Endothelial cell of umbilical vein (primary cell): Measurements from ENCODE around the gene METTL1. TPM values are rescaled to one million over a fixed set of nuclear protein-coding genes. Genes with fewer than 3 reads are reported as not detected.

Experiments used
- BruUV-seq: library from RNA; stranded (reverse); fragments of 400-500 nt; replicated peaks from 2 replicates; lab custom pipeline; 2021; lab: Mats Ljungman, UMichigan
- CTCF ChIA-PET: fragments of 300-600, 350-600 bp; sonication (Branson Sonifier 250); formaldehyde crosslinking; loops from one replicate; lab custom pipeline; 2021; ENCODE audit warnings: antibody characterized with exemption, inconsistent platforms; lab: Charles Lee
- POLR2A ChIA-PET: fragments of 300-600, 350-600 bp; sonication (Branson Sonifier 250); formaldehyde crosslinking; loops from one replicate; lab custom pipeline; 2021; ENCODE audit warnings: antibody characterized with exemption, inconsistent platforms; lab: Charles Lee
- DNase-seq: peaks from one replicate; pipeline ENCODE4 v3.0.0-alpha.2; 2011; ENCODE audit warnings: low read depth, low spot score
- FAIRE-seq: peaks from 2 replicates; lab custom pipeline; 2011; peaks lifted over from hg19 to GRCh38; lab: Jason Lieb, UNC
- H2AFZ ChIP-seq: 2 replicates; pipeline ENCODE4 v1.6.0; 2012; ENCODE audit warnings: low read depth, low read length, control low read depth, inconsistent platforms
- H3K27ac ChIP-seq: 2 replicates; pipeline ENCODE4 v1.5.1; 2011; ENCODE audit warnings: low read depth, mild to moderate bottlenecking, control low read depth, low read length, moderate library complexity; ENCODE audit not compliant: insufficient read depth
- H3K27me3 ChIP-seq, 2 experiments: 2 replicates each; pipeline versions ENCODE4 v1.6.0 to v1.6.1; 2011; ENCODE audit warnings: low read length in 2 of 2, mixed read lengths in 1 of 2; ENCODE audit not compliant: control insufficient read depth in 2 of 2, insufficient read depth in 2 of 2
- H3K36me3 ChIP-seq, 2 experiments: 2 replicates in 1 of 2; 3 replicates in 1 of 2; pipeline ENCODE4 v1.5.1; 2011; ENCODE audit warnings: low read length in 2 of 2, mild to moderate bottlenecking in 1 of 2, moderate library complexity in 1 of 2; ENCODE audit not compliant: control insufficient read depth in 2 of 2, insufficient read depth in 2 of 2; ENCODE audit errors: extremely low read depth in 1 of 2
- H3K4me1 ChIP-seq: 3 replicates; pipeline ENCODE4 v1.5.1; 2011; ENCODE audit warnings: mild to moderate bottlenecking, low read length; ENCODE audit not compliant: control insufficient read depth, insufficient read depth; ENCODE audit errors: extremely low read depth
- H3K4me2 ChIP-seq: 2 replicates; pipeline ENCODE4 v1.6.1; 2011; ENCODE audit warnings: low read length, control low read depth, mixed read lengths; ENCODE audit not compliant: insufficient read depth
- H3K4me3 ChIP-seq, 3 experiments: fragments of 200-600 bp in 1 of 3; sonication (generic), shearing (Covaris generic) in 1 of 3; replicated peaks in 1 of 3; 2 replicates each; pipeline ENCODE4 v1.5.1; 2011 to 2016; ENCODE audit warnings: control low read depth in 3 of 3, low read length in 3 of 3, mild to moderate bottlenecking in 2 of 3, inconsistent platforms in 1 of 3, low read depth in 1 of 3, moderate library complexity in 1 of 3; ENCODE audit not compliant: insufficient read depth in 1 of 3
- H3K79me2 ChIP-seq: 2 replicates; pipeline ENCODE4 v1.6.0; 2012; ENCODE audit warnings: low read length, inconsistent platforms; ENCODE audit not compliant: control insufficient read depth, insufficient read depth
- H3K9ac ChIP-seq: replicated peaks from 2 replicates; pipeline ENCODE3; 2011; ENCODE audit warnings: low read length, control low read depth; ENCODE audit not compliant: insufficient read depth; ENCODE audit errors: extremely low read depth
- H3K9me1 ChIP-seq: replicated peaks from 3 replicates; pipeline ENCODE4 v1.6.0; 2011; ENCODE audit warnings: mild to moderate bottlenecking, low read length; ENCODE audit not compliant: control insufficient read depth, insufficient read depth; ENCODE audit errors: extremely low read depth
- H3K9me3 ChIP-seq: replicated peaks from 2 replicates; pipeline ENCODE4 v1.5.1; 2012; ENCODE audit warnings: low read length, inconsistent platforms; ENCODE audit not compliant: control insufficient read depth, insufficient read depth
- H4K20me1 ChIP-seq: replicated peaks from 2 replicates; pipeline ENCODE3; 2011; ENCODE audit warnings: mild to moderate bottlenecking, low read length; ENCODE audit not compliant: control insufficient read depth, insufficient read depth; ENCODE audit errors: extremely low read depth
- EZH2 ChIP-seq: IDR thresholded peaks from 2 replicates; pipeline ENCODE4 v1.6.1; 2012; ENCODE audit warnings: borderline replicate concordance, low read depth, mild to moderate bottlenecking, moderate library complexity, low read length, inconsistent platforms; ENCODE audit not compliant: severe bottlenecking
- FOS ChIP-seq: IDR thresholded peaks from 2 replicates; pipeline ENCODE4 v1.6.1; 2011; ENCODE audit warnings: mild to moderate bottlenecking, low read length, moderate library complexity, borderline replicate concordance; ENCODE audit not compliant: insufficient read depth
- GATA2 ChIP-seq: IDR thresholded peaks from 2 replicates; pipeline ENCODE4 v1.7.0; 2011; ENCODE audit warnings: low read depth, mild to moderate bottlenecking, moderate library complexity, mixed read lengths, low read length; ENCODE audit not compliant: insufficient read length, insufficient read depth
- JUN ChIP-seq: IDR thresholded peaks from 2 replicates; pipeline ENCODE4 v1.6.1; 2011; ENCODE audit warnings: borderline replicate concordance, low read depth; ENCODE audit not compliant: insufficient read length, insufficient read depth
- MYC ChIP-seq: IDR thresholded peaks from one replicate; pipeline ENCODE4 v1.6.1; 2011; ENCODE audit warnings: mild to moderate bottlenecking, low read depth, low read length
- POLR2A ChIP-seq: IDR thresholded peaks from 2 replicates; pipeline ENCODE4 v1.6.1; 2012; ENCODE audit warnings: low read depth, mild to moderate bottlenecking, control low read depth, low read length
- POLR2AphosphoS5 ChIP-seq: IDR thresholded peaks from 2 replicates; pipeline ENCODE4 v1.6.1; 2012; ENCODE audit warnings: low read depth, mild to moderate bottlenecking, control low read depth, low read length, moderate library complexity; ENCODE audit not compliant: insufficient read depth
- dilution Hi-C: fragments of 300-500 bp; cut with MboI; formaldehyde crosslinking; loops from one replicate; pipeline ENCODE4 v1.15.0; 2019; ENCODE audit warnings: low sequenced_read_pairs; ENCODE audit not compliant: extremely low pct_ligation_motif_present
- intact Hi-C: fragments of 100-400 bp; cut with micrococcal nuclease; formaldehyde crosslinking; loops from one replicate; pipeline ENCODE4 v1.10.0; 2022
- polyA plus RNA-seq, 4 experiments: library from polyadenylated mRNA; depleted of rRNA in 3 of 4; stranded (reverse) in 3 of 4; unstranded in 1 of 4; fragments of >200 nt; gene quantifications; 2 replicates each; pipeline versions ENCODE4 v1.2.1 to v1.2.3, GENCODE V29; 2011 to 2012; ENCODE audit warnings: missing spikeins in 1 of 4
- total RNA-seq: library from RNA; stranded (reverse); gene quantifications from 2 replicates; pipeline ENCODE4 v1.2.3, GENCODE V29; 2021
- TF ChIP-seq, protein P1 (sequence below): IDR thresholded peaks from 2 replicates; pipeline ENCODE4 v1.6.1; 2011; ENCODE audit not compliant: insufficient read depth, insufficient read length
- TF ChIP-seq, protein P2 (sequence below), 2 donors: IDR thresholded peaks; 1 replicate in 1 of 2; 2 replicates in 1 of 2; pipeline ENCODE4 v1.5.1; 2011; ENCODE audit warnings: low read length in 2 of 2, mild to moderate bottlenecking in 2 of 2, moderate library complexity in 2 of 2, control low read depth in 1 of 2, inconsistent platforms in 1 of 2, low read depth in 1 of 2; ENCODE audit not compliant: insufficient read depth in 1 of 2; ENCODE audit errors: extremely low read depth in 1 of 2

The METTL1 gene
- total and polyA plus RNA-seq, 2 donors (not counting 3 experiments of a cell fraction or from before 2014, with no cell fraction given) = 23.6 to 24.3 TPM

DNA sequence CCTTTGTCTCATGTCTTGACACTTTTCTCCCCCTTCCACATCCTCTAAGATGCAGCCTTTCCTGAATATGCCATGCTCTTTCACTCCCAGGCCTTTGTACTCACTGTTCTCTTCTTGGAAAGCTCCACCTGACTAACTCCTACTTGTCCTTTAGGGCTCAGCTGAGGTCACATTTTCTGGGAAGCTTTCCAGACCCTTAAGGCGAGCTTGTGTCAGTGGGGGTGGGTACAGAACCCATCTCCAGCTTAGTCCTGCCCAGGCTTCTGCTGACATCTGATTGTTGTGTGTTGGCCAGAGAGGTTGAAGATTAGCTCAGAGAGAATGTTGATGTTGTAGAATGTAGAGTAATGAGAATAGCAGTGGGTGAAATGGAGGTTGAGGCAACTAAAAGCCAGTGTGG is 7.8 kb upstream of the METTL1 start:
- H2AFZ ChIP-seq = no peak overlapping the region
- H3K36me3 ChIP-seq = peaks cover 0 to 3% of the 10 kb centered on the region in 2 experiments
- FAIRE-seq (no peak), DNase-seq (no peak)
- H4K20me1 ChIP-seq = no peaks in the 10 kb centered on the region
- H3K4me1 ChIP-seq = peaks cover 7% of the 10 kb centered on the region
- POLR2A ChIA-PET = interaction anchor here (0.6 kb wide), 1 partner anchor 38 kb away, joined by 4 read pairs; no protein-coding TSS in a partner anchor
- CTCF ChIA-PET = interaction anchor here (1.0 to 2.7 kb wide), 2 partner anchors 23 to 53 kb away, joined by 3 to 8 read pairs; no protein-coding TSS in a partner anchor
- H3K4me3 ChIP-seq = no peak overlapping the region
- no peaks in the 10 kb centered on the region for H3K9me1 ChIP-seq
- intact Hi-C loops = no loop called here
- H3K79me2 ChIP-seq = peaks cover 14% of the 10 kb centered on the region
- no peaks in the 10 kb centered on the region for H3K9me3 ChIP-seq
- BruUV-seq = no TSS peak
- TF ChIP-seq EZH2 (no peak), POLR2AphosphoS5 (no peak), POLR2A (no peak)
- TF ChIP-seq, protein P1, sequence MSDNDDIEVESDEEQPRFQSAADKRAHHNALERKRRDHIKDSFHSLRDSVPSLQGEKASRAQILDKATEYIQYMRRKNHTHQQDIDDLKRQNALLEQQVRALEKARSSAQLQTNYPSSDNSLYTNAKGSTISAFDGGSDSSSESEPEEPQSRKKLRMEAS = no peak
- TF ChIP-seq, protein P2, sequence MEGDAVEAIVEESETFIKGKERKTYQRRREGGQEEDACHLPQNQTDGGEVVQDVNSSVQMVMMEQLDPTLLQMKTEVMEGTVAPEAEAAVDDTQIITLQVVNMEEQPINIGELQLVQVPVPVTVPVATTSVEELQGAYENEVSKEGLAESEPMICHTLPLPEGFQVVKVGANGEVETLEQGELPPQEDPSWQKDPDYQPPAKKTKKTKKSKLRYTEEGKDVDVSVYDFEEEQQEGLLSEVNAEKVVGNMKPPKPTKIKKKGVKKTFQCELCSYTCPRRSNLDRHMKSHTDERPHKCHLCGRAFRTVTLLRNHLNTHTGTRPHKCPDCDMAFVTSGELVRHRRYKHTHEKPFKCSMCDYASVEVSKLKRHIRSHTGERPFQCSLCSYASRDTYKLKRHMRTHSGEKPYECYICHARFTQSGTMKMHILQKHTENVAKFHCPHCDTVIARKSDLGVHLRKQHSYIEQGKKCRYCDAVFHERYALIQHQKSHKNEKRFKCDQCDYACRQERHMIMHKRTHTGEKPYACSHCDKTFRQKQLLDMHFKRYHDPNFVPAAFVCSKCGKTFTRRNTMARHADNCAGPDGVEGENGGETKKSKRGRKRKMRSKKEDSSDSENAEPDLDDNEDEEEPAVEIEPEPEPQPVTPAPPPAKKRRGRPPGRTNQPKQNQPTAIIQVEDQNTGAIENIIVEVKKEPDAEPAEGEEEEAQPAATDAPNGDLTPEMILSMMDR (IDR thresholded peaks at IDR 0.05; ENCODE audit: extremely low read depth in 1 of 2, insufficient read depth in 1 of 2, low read depth in 1 of 2, low read length in 2 of 2) = no peak
- dilution Hi-C loops = no loop called here
- no peak overlapping the region for H3K27ac ChIP-seq
- H3K27me3 ChIP-seq = no peaks in the 10 kb centered on the region
- H3K4me2 ChIP-seq = no peak overlapping the region
- no peak overlapping the region for H3K9ac ChIP-seq

DNA sequence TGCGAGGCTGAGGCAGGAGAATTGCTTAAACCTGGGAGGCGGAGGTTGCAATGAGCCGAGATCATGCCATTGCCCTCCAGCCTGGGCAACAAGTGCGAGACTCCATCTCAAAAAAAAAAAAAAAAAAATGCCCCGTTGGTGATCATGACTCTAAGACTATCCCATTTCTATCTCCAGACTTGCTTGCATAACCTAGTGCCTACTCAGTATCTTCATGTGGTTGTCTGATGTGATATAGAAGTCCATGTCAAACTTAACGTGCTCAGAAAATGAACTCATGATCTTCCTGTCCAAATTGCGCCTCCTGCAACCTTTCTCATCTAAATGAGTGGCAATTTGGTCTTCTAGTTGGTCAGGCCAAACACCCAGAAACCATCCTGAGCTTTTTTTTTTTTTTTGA is 6.0 kb upstream of the METTL1 start:
- CTCF ChIA-PET = interaction anchor here (1.1 kb wide), 1 partner anchor 21 kb away, joined by 4 read pairs; no protein-coding TSS in a partner anchor
- Histone ChIP-seq H2AFZ (no peak overlapping the region), H3K4me1 (peaks cover 4% of the 10 kb centered on the region), H3K27me3 (no peaks in the 10 kb centered on the region), H3K4me3 (no peak overlapping the region), H3K27ac (no peak overlapping the region), H3K4me2 (no peak overlapping the region), H4K20me1 (no peaks in the 10 kb centered on the region), H3K9me1 (no peaks in the 10 kb centered on the region), H3K9me3 (no peaks in the 10 kb centered on the region), H3K79me2 (peaks cover 2% of the 10 kb centered on the region), H3K9ac (no peak overlapping the region), H3K36me3 (peaks cover 0 to 3% of the 10 kb centered on the region in 2 experiments)
- no peak for FAIRE-seq
- no TSS peak for BruUV-seq
- no peak for TF ChIP-seq GATA2
- TF ChIP-seq, protein P2 (IDR thresholded peaks at IDR 0.05; ENCODE audit: extremely low read depth in 1 of 2, insufficient read depth in 1 of 2, low read depth in 1 of 2, low read length in 2 of 2) = no peak
- no peak for TF ChIP-seq MYC
- no peak for TF ChIP-seq FOS
- no peak for TF ChIP-seq JUN
- TF ChIP-seq POLR2A = no peak
- intact Hi-C loops = no loop called here
- dilution Hi-C loops = no loop called here
- POLR2A ChIA-PET = no interaction called here
- no peak for DNase-seq
